GM06990 (cell line): ENCODE data around the gene LRRC31.

Experiments
- DNase-seq: peaks from one replicate; pipeline ENCODE4 v3.0.0-alpha.2; 2011; ENCODE audit not compliant: insufficient read length; ENCODE audit errors: extremely low read depth
- H3K27me3 ChIP-seq: replicated peaks from 2 replicates; pipeline ENCODE4 v1.6.0; 2011; ENCODE audit warnings: low read length; ENCODE audit not compliant: control insufficient read depth, insufficient read depth
- H3K36me3 ChIP-seq: 2 replicates; pipeline ENCODE4 v1.5.1; 2011; ENCODE audit warnings: low read length; ENCODE audit not compliant: control insufficient read depth, insufficient read depth
- H3K4me3 ChIP-seq: replicated peaks from 2 replicates; pipeline ENCODE4 v1.5.1; 2011; ENCODE audit warnings: low read depth, mild to moderate bottlenecking, control low read depth, low read length
- TF ChIP-seq, protein P1 (sequence below): IDR thresholded peaks from 2 replicates; pipeline ENCODE4 v1.5.1; 2011; ENCODE audit warnings: low read length, control low read depth, mild to moderate bottlenecking, inconsistent platforms; ENCODE audit not compliant: insufficient read depth, poor library complexity, severe bottlenecking

Gene LRRC31

DNA sequence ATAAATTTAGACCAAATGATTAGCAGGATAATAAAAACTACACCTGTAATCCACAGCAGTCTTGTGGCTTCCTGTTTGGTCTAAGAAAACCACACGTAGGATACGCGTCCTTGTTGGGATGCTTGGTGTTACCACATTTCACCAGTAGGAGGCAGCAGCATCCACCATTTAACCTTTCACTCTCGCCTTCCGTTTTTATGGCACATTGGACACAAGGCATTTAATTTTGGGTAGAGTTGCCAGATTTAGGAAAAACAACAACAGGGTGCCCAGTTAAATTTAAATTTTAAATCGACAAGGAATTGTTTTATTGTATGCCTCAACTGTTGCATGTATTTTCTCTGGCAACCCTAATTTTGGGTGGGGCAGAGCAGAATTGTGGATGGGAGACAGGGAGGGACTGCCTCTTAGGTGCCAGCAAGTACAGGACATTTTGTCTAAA lies 6.3 kb downstream of the LRRC31 start:
- TF ChIP-seq, protein P1, sequence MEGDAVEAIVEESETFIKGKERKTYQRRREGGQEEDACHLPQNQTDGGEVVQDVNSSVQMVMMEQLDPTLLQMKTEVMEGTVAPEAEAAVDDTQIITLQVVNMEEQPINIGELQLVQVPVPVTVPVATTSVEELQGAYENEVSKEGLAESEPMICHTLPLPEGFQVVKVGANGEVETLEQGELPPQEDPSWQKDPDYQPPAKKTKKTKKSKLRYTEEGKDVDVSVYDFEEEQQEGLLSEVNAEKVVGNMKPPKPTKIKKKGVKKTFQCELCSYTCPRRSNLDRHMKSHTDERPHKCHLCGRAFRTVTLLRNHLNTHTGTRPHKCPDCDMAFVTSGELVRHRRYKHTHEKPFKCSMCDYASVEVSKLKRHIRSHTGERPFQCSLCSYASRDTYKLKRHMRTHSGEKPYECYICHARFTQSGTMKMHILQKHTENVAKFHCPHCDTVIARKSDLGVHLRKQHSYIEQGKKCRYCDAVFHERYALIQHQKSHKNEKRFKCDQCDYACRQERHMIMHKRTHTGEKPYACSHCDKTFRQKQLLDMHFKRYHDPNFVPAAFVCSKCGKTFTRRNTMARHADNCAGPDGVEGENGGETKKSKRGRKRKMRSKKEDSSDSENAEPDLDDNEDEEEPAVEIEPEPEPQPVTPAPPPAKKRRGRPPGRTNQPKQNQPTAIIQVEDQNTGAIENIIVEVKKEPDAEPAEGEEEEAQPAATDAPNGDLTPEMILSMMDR, result peak; percentile 83
- Histone ChIP-seq H3K36me3 (no peaks in the 10 kb centered on the region), H3K27me3 (no peaks in the 10 kb centered on the region), H3K4me3 (no peak overlapping the region)
- DNase-seq, result peak; percentile 42

DNA sequence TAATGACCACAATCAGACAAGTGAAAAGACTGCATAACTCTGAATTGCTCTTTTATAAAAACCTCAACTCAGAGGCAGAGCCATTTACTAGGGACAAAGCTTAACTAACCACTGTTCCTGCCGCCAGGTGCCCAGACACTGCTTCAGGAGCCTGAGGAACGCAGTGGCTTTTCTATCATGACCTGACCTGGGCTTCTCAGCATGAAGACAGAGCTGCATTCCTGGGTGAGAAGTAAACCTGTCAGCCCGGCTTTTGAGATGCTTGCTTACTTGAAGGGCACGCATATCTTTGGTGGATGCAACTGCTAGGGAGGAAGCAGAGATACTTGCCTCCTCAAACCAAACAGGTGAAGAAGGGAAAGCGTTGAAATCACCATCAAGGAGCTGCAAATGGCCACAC lies 7.9 kb downstream of the LRRC31 start:
- Histone ChIP-seq H3K4me3 (no peak overlapping the region), H3K27me3 (no peaks in the 10 kb centered on the region), H3K36me3 (no peaks in the 10 kb centered on the region)
- TF ChIP-seq, protein P1, result no peak
- no peak for DNase-seq

DNA sequence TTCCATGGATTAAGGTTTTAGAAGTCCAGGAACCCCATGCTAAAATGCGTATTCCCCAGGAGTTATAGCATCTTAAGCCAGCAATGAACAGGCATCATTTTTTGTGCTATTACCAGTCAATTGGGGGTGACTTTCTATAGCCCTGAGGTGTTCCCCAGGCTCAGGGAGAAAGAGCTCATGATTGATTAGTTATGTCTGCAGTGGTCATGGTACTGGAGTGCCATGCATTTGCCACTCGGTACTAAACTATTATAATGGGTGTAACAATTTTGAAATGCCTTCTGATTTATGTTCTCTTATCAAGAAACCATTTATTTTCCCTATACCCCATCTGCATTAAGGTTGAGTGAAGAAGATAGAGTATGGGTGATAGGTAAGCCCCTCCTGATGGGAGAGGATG lies 11.9 kb downstream of the LRRC31 start:
- Histone ChIP-seq H3K27me3 (no peaks in the 10 kb centered on the region), H3K36me3 (no peaks in the 10 kb centered on the region), H3K4me3 (no peak overlapping the region)
- TF ChIP-seq, protein P1, result no peak
- DNase-seq, result no peak

DNA sequence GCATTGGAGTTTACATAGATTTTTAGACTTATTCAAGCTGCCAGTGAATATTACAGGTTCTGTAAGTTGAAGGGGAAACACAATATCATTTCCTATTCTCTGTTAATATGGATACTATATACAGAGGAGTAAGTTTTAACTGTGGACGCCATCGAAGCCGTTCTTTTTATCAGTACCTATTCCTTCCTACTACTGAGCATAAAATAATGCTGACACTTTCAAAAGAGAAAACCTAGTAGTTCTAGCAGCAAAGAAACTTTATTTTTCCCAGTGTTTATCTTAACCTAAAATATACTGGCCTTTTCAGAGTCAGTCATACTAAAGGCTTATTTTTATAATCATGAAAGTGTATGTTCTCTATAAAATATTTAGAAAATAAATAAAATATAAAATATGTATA lies 14.2 kb downstream of the LRRC31 start:
- no peak for DNase-seq
- Histone ChIP-seq H3K36me3 (no peaks in the 10 kb centered on the region), H3K4me3 (no peak overlapping the region), H3K27me3 (no peaks in the 10 kb centered on the region)
- TF ChIP-seq, protein P1, result no peak

DNA sequence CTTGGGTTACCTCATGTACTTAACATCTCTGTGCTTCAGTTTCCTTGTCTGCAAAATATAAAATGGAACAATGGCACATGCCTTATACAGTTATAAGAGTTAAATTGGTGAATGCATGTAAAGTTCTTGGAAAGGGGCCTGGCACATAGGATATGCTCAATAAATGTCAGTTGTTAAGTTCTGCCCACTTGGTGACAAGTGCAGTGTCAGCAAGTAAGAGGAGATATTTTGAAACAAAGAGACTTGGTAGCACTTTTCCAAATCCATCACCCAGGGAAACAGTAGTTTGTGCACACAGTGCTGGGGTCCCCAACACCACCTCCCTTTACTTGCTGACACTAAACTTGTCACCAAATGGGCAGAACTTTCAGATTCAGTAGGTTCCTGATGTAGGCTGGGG lies 19.1 kb downstream of the LRRC31 start:
- no peak overlapping the region for H3K4me3 ChIP-seq
- TF ChIP-seq, protein P1, result no peak
- no peak for DNase-seq
- H3K27me3 ChIP-seq, result no peaks in the 10 kb centered on the region
- no peaks in the 10 kb centered on the region for H3K36me3 ChIP-seq

DNA sequence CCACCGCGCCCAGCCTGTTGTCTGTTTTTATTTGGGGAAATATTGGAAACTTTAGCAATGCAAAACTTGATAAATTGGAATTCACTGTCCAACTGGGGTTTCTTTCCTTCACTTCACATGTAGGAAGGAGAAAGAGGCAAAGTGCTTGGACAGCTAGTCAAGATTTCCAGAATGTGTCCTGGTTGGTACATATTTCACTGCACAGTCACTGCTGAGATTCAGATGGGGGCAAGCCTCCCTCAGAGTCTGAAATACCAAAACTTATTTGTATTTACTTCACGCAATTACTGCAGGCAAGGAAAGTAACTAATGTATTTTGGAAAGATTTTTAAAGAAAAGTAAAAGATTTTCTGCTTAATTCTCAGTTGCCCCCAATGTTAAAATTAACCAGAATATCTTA lies 21.0 kb downstream of the LRRC31 start:
- Histone ChIP-seq H3K4me3 (no peak overlapping the region), H3K27me3 (no peaks in the 10 kb centered on the region), H3K36me3 (no peaks in the 10 kb centered on the region)
- DNase-seq, result no peak
- TF ChIP-seq, protein P1, result no peak
